ENCODE data around the gene MOB2.

Gene MOB2

DNA sequence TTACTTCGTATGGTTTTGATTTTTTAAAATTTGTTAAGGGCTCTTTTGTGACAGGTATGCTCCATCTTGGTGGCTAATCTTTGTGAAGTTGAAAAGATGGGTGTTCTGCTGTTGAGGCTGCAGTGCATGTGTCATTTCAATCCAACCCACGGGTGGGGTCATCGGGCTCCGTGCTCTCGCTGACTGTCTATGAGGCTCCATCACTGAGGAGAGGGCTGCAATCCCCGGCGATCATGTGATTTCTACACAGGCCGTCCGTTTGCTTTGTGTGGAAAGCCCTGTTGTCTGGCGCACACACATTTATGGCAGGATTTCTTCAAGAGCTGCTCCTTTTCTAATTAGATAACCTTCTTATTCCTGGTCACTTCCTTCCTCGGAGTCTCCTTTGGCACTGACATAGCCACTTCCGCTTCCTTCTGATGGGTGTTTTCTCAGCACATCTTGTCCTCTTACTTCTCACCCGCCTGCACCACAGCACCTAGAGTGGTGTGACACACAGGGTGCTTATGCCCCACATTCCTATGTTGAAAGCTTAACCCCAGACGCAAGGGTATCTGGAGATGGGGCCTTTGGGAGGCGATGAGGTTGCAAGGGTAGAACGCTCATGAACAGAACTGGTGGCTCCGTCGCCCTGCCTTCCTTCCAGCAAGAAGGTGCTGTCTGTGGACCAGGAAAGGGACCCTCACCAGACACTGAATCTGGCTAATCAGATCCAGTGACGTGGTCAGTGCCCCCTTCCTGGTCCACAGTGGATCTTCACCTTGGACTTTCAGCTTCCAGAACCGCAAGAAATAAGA, 9.4 kb downstream of the MOB2 start:
- TF ChIP-seq TAF1 (IDR thresholded peaks at IDR 0.05; ENCODE audit: borderline replicate concordance, insufficient read depth, low read length) (no peak), FOXP2 (optimal IDR thresholded peaks at IDR 0.05; ENCODE audit: borderline replicate concordance, extremely low read depth, extremely low read length, insufficient read depth) (no peak)
- TF ChIP-seq, protein P1, sequence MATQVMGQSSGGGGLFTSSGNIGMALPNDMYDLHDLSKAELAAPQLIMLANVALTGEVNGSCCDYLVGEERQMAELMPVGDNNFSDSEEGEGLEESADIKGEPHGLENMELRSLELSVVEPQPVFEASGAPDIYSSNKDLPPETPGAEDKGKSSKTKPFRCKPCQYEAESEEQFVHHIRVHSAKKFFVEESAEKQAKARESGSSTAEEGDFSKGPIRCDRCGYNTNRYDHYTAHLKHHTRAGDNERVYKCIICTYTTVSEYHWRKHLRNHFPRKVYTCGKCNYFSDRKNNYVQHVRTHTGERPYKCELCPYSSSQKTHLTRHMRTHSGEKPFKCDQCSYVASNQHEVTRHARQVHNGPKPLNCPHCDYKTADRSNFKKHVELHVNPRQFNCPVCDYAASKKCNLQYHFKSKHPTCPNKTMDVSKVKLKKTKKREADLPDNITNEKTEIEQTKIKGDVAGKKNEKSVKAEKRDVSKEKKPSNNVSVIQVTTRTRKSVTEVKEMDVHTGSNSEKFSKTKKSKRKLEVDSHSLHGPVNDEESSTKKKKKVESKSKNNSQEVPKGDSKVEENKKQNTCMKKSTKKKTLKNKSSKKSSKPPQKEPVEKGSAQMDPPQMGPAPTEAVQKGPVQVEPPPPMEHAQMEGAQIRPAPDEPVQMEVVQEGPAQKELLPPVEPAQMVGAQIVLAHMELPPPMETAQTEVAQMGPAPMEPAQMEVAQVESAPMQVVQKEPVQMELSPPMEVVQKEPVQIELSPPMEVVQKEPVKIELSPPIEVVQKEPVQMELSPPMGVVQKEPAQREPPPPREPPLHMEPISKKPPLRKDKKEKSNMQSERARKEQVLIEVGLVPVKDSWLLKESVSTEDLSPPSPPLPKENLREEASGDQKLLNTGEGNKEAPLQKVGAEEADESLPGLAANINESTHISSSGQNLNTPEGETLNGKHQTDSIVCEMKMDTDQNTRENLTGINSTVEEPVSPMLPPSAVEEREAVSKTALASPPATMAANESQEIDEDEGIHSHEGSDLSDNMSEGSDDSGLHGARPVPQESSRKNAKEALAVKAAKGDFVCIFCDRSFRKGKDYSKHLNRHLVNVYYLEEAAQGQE (IDR thresholded peaks at IDR 0.05; ENCODE audit: insufficient read depth in 1 of 2, low read depth in 2 of 2, low read length in 2 of 2) = no peak

DNA sequence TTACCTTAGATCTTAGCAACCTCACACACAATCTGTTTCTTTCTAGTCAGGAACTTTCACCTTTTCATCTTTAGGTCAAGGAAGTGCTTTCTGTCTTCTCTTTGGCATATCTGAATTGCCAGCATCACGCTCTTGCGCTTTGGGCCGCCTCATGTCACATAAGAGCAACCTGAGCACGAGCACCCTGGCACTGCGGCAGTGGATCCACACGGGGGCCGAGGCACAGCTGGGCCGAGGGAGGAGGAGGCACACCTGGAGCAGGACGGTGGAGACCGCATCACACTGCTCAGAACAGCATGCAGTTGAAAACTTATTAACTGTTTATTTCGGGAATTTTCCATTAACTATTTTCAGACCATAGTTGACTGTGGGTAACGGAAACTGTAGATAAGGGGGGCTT, 10.7 kb downstream of the MOB2 start:
- no peak for TF ChIP-seq FOXP2 (optimal IDR thresholded peaks at IDR 0.05; ENCODE audit: borderline replicate concordance, extremely low read depth, extremely low read length, insufficient read depth)
- no peak for TF ChIP-seq SIN3A (IDR thresholded peaks at IDR 0.05; ENCODE audit: borderline replicate concordance, insufficient read depth, low read length)
- no peak for TF ChIP-seq TAF1 (IDR thresholded peaks at IDR 0.05; ENCODE audit: borderline replicate concordance, insufficient read depth, low read length)
- TF ChIP-seq, protein P1 (IDR thresholded peaks at IDR 0.05; ENCODE audit: insufficient read depth in 1 of 2, low read depth in 2 of 2, low read length in 2 of 2) = no peak
- no peak for TF ChIP-seq POLR2AphosphoS5 (IDR thresholded peaks at IDR 0.05; ENCODE audit: low read depth, low read length)

DNA sequence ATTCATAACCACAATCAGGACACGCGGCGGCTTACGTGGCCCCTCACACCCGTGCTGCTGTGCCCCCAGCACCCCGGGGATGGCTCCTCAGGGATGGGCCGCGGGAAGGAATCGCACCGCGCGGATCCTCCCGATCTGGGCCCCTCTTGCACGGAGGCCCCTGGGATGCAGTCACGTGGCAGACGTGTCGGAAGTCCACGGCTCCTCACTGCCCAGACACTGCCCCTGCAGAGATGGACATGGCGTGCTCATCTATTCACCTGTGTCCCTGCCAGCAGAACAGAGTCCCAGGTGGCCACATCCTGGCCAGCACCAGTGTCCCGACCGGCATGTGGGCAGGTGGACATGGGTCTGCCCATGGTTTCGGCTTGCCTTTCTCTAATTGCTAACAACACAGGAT, 12.8 kb downstream of the MOB2 start:
- TF ChIP-seq POLR2AphosphoS5 (IDR thresholded peaks at IDR 0.05; ENCODE audit: low read depth, low read length) = no peak
- TF ChIP-seq, protein P1 (IDR thresholded peaks at IDR 0.05; ENCODE audit: insufficient read depth in 1 of 2, low read depth in 2 of 2, low read length in 2 of 2) = no peak
- no peak for TF ChIP-seq TAF1 (IDR thresholded peaks at IDR 0.05; ENCODE audit: borderline replicate concordance, insufficient read depth, low read length)
- no peak for TF ChIP-seq SIN3A (IDR thresholded peaks at IDR 0.05; ENCODE audit: borderline replicate concordance, insufficient read depth, low read length)
- no peak for TF ChIP-seq FOXP2 (optimal IDR thresholded peaks at IDR 0.05; ENCODE audit: borderline replicate concordance, extremely low read depth, extremely low read length, insufficient read depth)

DNA sequence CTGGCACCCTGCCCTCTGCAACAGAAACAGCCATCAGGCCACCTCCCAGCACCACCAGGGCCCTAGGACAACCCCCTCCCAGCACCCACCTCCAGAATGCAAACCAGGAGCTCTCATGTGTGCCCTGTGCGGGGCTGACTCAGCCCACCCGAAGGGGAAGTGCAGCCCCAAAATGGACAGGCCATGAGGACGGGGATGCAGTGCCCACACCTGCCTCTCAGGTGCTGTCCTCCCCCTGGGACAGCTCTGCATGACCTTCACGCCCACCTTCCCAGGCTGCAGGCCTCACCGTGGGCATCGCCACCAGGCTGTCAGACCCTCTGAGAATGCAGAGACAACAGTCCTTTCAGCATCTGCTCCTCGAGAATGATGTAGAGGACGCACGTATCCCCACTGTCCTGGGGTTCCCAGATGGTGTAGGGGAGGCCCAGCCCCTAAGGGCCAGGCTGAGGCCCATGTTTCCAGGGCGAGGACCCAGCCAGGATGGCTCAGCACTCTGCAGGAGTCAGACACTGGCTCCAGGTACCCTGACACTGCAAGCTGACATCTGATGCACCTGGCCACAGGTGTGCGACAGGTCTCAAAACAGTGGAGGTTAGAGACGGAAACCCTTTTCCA, 13.5 kb downstream of the MOB2 start:
- TF ChIP-seq, protein P1 (IDR thresholded peaks at IDR 0.05; ENCODE audit: insufficient read depth in 1 of 2, low read depth in 2 of 2, low read length in 2 of 2) = no peak
- TF ChIP-seq SIN3A (IDR thresholded peaks at IDR 0.05; ENCODE audit: borderline replicate concordance, insufficient read depth, low read length) (no peak), POLR2AphosphoS5 (IDR thresholded peaks at IDR 0.05; ENCODE audit: low read depth, low read length) (no peak), FOXP2 (optimal IDR thresholded peaks at IDR 0.05; ENCODE audit: borderline replicate concordance, extremely low read depth, extremely low read length, insufficient read depth) (no peak)

All from PFSK-1 (cell line).